PC-9 (cell line): Measurements from ENCODE around the gene MSANTD2.

Experiments used
- EZH2 ChIP-seq: fragments of 200-600 bp; sonication (generic); IDR thresholded peaks from 2 replicates; pipeline ENCODE4 v1.8.0; 2017; ENCODE audit warnings: antibody characterized with exemption, low read depth
- TF ChIP-seq, protein P1 (sequence below): fragments of 200-600 bp; sonication (generic); conservative IDR thresholded peaks from 2 replicates; pipeline ENCODE4 v1.6.1; 2017; ENCODE audit warnings: mixed run types, antibody characterized with exemption, mild to moderate bottlenecking, moderate library complexity

GRCh38 chr11:124752471-124753102 is 47.6 kb downstream of the MSANTD2 start:
- TF ChIP-seq, protein P1, sequence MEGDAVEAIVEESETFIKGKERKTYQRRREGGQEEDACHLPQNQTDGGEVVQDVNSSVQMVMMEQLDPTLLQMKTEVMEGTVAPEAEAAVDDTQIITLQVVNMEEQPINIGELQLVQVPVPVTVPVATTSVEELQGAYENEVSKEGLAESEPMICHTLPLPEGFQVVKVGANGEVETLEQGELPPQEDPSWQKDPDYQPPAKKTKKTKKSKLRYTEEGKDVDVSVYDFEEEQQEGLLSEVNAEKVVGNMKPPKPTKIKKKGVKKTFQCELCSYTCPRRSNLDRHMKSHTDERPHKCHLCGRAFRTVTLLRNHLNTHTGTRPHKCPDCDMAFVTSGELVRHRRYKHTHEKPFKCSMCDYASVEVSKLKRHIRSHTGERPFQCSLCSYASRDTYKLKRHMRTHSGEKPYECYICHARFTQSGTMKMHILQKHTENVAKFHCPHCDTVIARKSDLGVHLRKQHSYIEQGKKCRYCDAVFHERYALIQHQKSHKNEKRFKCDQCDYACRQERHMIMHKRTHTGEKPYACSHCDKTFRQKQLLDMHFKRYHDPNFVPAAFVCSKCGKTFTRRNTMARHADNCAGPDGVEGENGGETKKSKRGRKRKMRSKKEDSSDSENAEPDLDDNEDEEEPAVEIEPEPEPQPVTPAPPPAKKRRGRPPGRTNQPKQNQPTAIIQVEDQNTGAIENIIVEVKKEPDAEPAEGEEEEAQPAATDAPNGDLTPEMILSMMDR, result no peak
- no peak for TF ChIP-seq EZH2
